ENCODE measurements around the gene DNAL1. TPM values are rescaled to one million over a fixed set of nuclear protein-coding genes. Genes with fewer than 3 reads are reported as not detected.

Gene DNAL1
- total RNA-seq, 1 donor from 2014 or later = 5.2 TPM

GRCh38 chr14:73739174-73739898 is 94.5 kb downstream of the DNAL1 start:
- H3K4me3 ChIP-seq (ENCODE audit: low read length in 3 of 3) = no peak overlapping the region

GRCh38 chr14:73739899-73740617 is 95.3 kb downstream of the DNAL1 start:
- Histone ChIP-seq H3K27ac (ENCODE audit: low read depth, low read length) (peak overlapping the region; percentile 69), H3K27me3 (ENCODE audit: control insufficient read depth in 3 of 3, insufficient read depth in 3 of 3, low read length in 3 of 3) (no peaks in the 10 kb centered on the region), H3K36me3 (ENCODE audit: control insufficient read depth in 3 of 3, insufficient read depth in 3 of 3, low read length in 3 of 3) (peaks cover 28 to 33% (median 29%) of the 10 kb centered on the region in 3 donors), H3K9me3 (ENCODE audit: control insufficient read depth in 3 of 3, low read length in 3 of 3) (no peaks in the 10 kb centered on the region), H3K4me3 (ENCODE audit: low read length in 3 of 3) (peak overlapping the region in 2 of 3 donors; percentile 43 to 45), H3K4me1 (ENCODE audit: control insufficient read depth in 3 of 3, insufficient read depth in 3 of 3, low read length in 3 of 3) (peaks cover 59 to 68% (median 64%) of the 10 kb centered on the region in 3 donors), H3K9ac (ENCODE audit: low read depth in 1 of 3, low read length in 3 of 3) (peak overlapping the region; percentile 40 to 74 (median 65))

More at GRCh38 chr14:73739174-73739898, 94.5 kb downstream of the DNAL1 start:
- Histone ChIP-seq H3K27me3 (ENCODE audit: control insufficient read depth in 3 of 3, insufficient read depth in 3 of 3, low read length in 3 of 3) (no peaks in the 10 kb centered on the region), H3K9ac (ENCODE audit: low read depth in 1 of 3, low read length in 3 of 3) (peak overlapping the region in 2 of 3 donors; percentile 65 to 74), H3K4me1 (ENCODE audit: control insufficient read depth in 3 of 3, insufficient read depth in 3 of 3, low read length in 3 of 3) (peaks cover 52 to 61% (median 57%) of the 10 kb centered on the region in 3 donors), H3K9me3 (ENCODE audit: control insufficient read depth in 3 of 3, low read length in 3 of 3) (no peaks in the 10 kb centered on the region), H3K27ac (ENCODE audit: low read depth, low read length) (peak overlapping the region; percentile 69), H3K36me3 (ENCODE audit: control insufficient read depth in 3 of 3, insufficient read depth in 3 of 3, low read length in 3 of 3) (peaks cover 29 to 40% (median 34%) of the 10 kb centered on the region in 3 donors)

- peaks cover 24 to 26% (median 25%) of the 10 kb centered on the region in 3 donors for H3K36me3 ChIP-seq (ENCODE audit: control insufficient read depth in 3 of 3, insufficient read depth in 3 of 3, low read length in 3 of 3)
- H3K27ac ChIP-seq (ENCODE audit: low read depth, low read length) = peak overlapping the region; percentile 69
- peaks cover 66 to 75% (median 71%) of the 10 kb centered on the region in 3 donors for H3K4me1 ChIP-seq (ENCODE audit: control insufficient read depth in 3 of 3, insufficient read depth in 3 of 3, low read length in 3 of 3)
- peak overlapping the region; percentile 4 to 45 (median 43) for H3K4me3 ChIP-seq (ENCODE audit: low read length in 3 of 3)
- H3K9ac ChIP-seq (ENCODE audit: low read depth in 1 of 3, low read length in 3 of 3) = peak overlapping the region; percentile 40 to 74 (median 65)
- no peaks in the 10 kb centered on the region for H3K9me3 ChIP-seq (ENCODE audit: control insufficient read depth in 3 of 3, low read length in 3 of 3)
- H3K27me3 ChIP-seq (ENCODE audit: control insufficient read depth in 3 of 3, insufficient read depth in 3 of 3, low read length in 3 of 3) = no peaks in the 10 kb centered on the region
Observed at GRCh38 chr14:73740618-73741326, 96.0 kb downstream of the DNAL1 start.

- no peaks in the 10 kb centered on the region for H3K9me3 ChIP-seq (ENCODE audit: control insufficient read depth in 3 of 3, low read length in 3 of 3)
- no peaks in the 10 kb centered on the region for H3K27me3 ChIP-seq (ENCODE audit: control insufficient read depth in 3 of 3, insufficient read depth in 3 of 3, low read length in 3 of 3)
- peak overlapping the region in 2 of 3 donors; percentile 4 to 35 for H3K4me3 ChIP-seq (ENCODE audit: low read length in 3 of 3)
- H3K27ac ChIP-seq (ENCODE audit: low read depth, low read length) = peak overlapping the region; percentile 69
- peak overlapping the region; percentile 28 to 60 (median 47) for H3K9ac ChIP-seq (ENCODE audit: low read depth in 1 of 3, low read length in 3 of 3)
- H3K36me3 ChIP-seq (ENCODE audit: control insufficient read depth in 3 of 3, insufficient read depth in 3 of 3, low read length in 3 of 3) = peaks cover 22 to 24% (median 24%) of the 10 kb centered on the region in 3 donors
- peaks cover 73 to 82% (median 78%) of the 10 kb centered on the region in 3 donors for H3K4me1 ChIP-seq (ENCODE audit: control insufficient read depth in 3 of 3, insufficient read depth in 3 of 3, low read length in 3 of 3)
Observed at GRCh38 chr14:73741386-73741875, 96.6 kb downstream of the DNAL1 start.

- Histone ChIP-seq H3K4me3 (ENCODE audit: low read length in 3 of 3) (peak overlapping the region in 2 of 3 donors; percentile 4 to 35), H3K36me3 (ENCODE audit: control insufficient read depth in 3 of 3, insufficient read depth in 3 of 3, low read length in 3 of 3) (peaks cover 18 to 21% (median 18%) of the 10 kb centered on the region in 3 donors), H3K27me3 (ENCODE audit: control insufficient read depth in 3 of 3, insufficient read depth in 3 of 3, low read length in 3 of 3) (no peaks in the 10 kb centered on the region), H3K27ac (ENCODE audit: low read depth, low read length) (peak overlapping the region; percentile 69), H3K9me3 (ENCODE audit: control insufficient read depth in 3 of 3, low read length in 3 of 3) (no peaks in the 10 kb centered on the region), H3K9ac (ENCODE audit: low read depth in 1 of 3, low read length in 3 of 3) (peak overlapping the region in 2 of 3 donors; percentile 28 to 60), H3K4me1 (ENCODE audit: control insufficient read depth in 3 of 3, insufficient read depth in 3 of 3, low read length in 3 of 3) (peaks cover 79 to 87% (median 83%) of the 10 kb centered on the region in 3 donors)
Observed at GRCh38 chr14:73741876-73742519, 97.2 kb downstream of the DNAL1 start.

GRCh38 chr14:73742520-73743238 is 97.9 kb downstream of the DNAL1 start:
- Histone ChIP-seq H3K4me3 (ENCODE audit: low read length in 3 of 3) (no peak overlapping the region), H3K9me3 (ENCODE audit: control insufficient read depth in 3 of 3, low read length in 3 of 3) (no peaks in the 10 kb centered on the region), H3K27ac (ENCODE audit: low read depth, low read length) (peak overlapping the region; percentile 69), H3K9ac (ENCODE audit: low read depth in 1 of 3, low read length in 3 of 3) (peak overlapping the region in 2 of 3 donors; percentile 28 to 68), H3K4me1 (ENCODE audit: control insufficient read depth in 3 of 3, insufficient read depth in 3 of 3, low read length in 3 of 3) (peaks cover 83 to 94% (median 90%) of the 10 kb centered on the region in 3 donors), H3K36me3 (ENCODE audit: control insufficient read depth in 3 of 3, insufficient read depth in 3 of 3, low read length in 3 of 3) (peaks cover 15 to 18% (median 15%) of the 10 kb centered on the region in 3 donors), H3K27me3 (ENCODE audit: control insufficient read depth in 3 of 3, insufficient read depth in 3 of 3, low read length in 3 of 3) (no peaks in the 10 kb centered on the region)

GRCh38 chr14:73743431-73743931 is 98.7 kb downstream of the DNAL1 start:
- H3K27me3 ChIP-seq (ENCODE audit: control insufficient read depth in 3 of 3, insufficient read depth in 3 of 3, low read length in 3 of 3) = no peaks in the 10 kb centered on the region
- no peaks in the 10 kb centered on the region for H3K9me3 ChIP-seq (ENCODE audit: control insufficient read depth in 3 of 3, low read length in 3 of 3)
- peak overlapping the region; percentile 17 to 68 (median 66) for H3K9ac ChIP-seq (ENCODE audit: low read depth in 1 of 3, low read length in 3 of 3)
- H3K4me3 ChIP-seq (ENCODE audit: low read length in 3 of 3) = peak overlapping the region; percentile 19 to 34 (median 22)
- H3K36me3 ChIP-seq (ENCODE audit: control insufficient read depth in 3 of 3, insufficient read depth in 3 of 3, low read length in 3 of 3) = peaks cover 12 to 14% (median 12%) of the 10 kb centered on the region in 3 donors
- H3K27ac ChIP-seq (ENCODE audit: low read depth, low read length) = peak overlapping the region; percentile 69
- H3K4me1 ChIP-seq (ENCODE audit: control insufficient read depth in 3 of 3, insufficient read depth in 3 of 3, low read length in 3 of 3) = peaks cover 88 to 97% (median 95%) of the 10 kb centered on the region in 3 donors

- H3K27me3 ChIP-seq (ENCODE audit: control insufficient read depth in 3 of 3, insufficient read depth in 3 of 3, low read length in 3 of 3) = no peaks in the 10 kb centered on the region
- peak overlapping the region in 2 of 3 donors; percentile 29 to 30 for H3K4me3 ChIP-seq (ENCODE audit: low read length in 3 of 3)
- H3K9ac ChIP-seq (ENCODE audit: low read depth in 1 of 3, low read length in 3 of 3) = peak overlapping the region; percentile 29 to 75 (median 66)
- H3K4me1 ChIP-seq (ENCODE audit: control insufficient read depth in 3 of 3, insufficient read depth in 3 of 3, low read length in 3 of 3) = peaks cover 90 to 96% (median 95%) of the 10 kb centered on the region in 3 donors
- no peaks in the 10 kb centered on the region for H3K9me3 ChIP-seq (ENCODE audit: control insufficient read depth in 3 of 3, low read length in 3 of 3)
- peak overlapping the region; percentile 69 for H3K27ac ChIP-seq (ENCODE audit: low read depth, low read length)
- H3K36me3 ChIP-seq (ENCODE audit: control insufficient read depth in 3 of 3, insufficient read depth in 3 of 3, low read length in 3 of 3) = peaks cover 3 to 6% (median 5%) of the 10 kb centered on the region in 3 donors
Observed at GRCh38 chr14:73744175-73744867, 99.5 kb downstream of the DNAL1 start.

Measured in skeletal muscle tissue (tissue), 4 donors.